K562 (cell line): Measurements from ENCODE around the gene KCNH2. TPM values are rescaled to one million over a fixed set of nuclear protein-coding genes. Genes with fewer than 3 reads are reported as not detected.
A peak's percentile ranks its signal among the peaks of the same experiment; 100 is the strongest.

Source experiments
- ASH1L ChIP-seq: fragments of 450-650 bp; IDR thresholded peaks from 2 replicates; pipeline ENCODE4 v1.6.1; 2018; ENCODE audit warnings: borderline replicate concordance, mild to moderate bottlenecking, low read depth; ENCODE audit not compliant: partially characterized antibody
- ELK3 ChIP-seq: fragments of 450-650 bp; formaldehyde crosslinking; IDR thresholded peaks from 2 replicates; pipeline ENCODE4 v1.4.0; 2020; ENCODE audit warnings: mild to moderate bottlenecking
- GMEB1 ChIP-seq: fragments of 250-450 bp; sonication (Bioruptor Pico); IDR thresholded peaks from 2 replicates; pipeline ENCODE4 v1.4.0; 2020; ENCODE audit warnings: mild to moderate bottlenecking
- GTF2E2 ChIP-seq: fragments of 200-800 bp; sonication (Bioruptor generic); IDR thresholded peaks from 2 replicates; pipeline ENCODE4 v1.6.1; 2016; ENCODE audit warnings: missing genetic modification characterization, missing compliant biosample characterization
- LCOR ChIP-seq: sonication (generic); formaldehyde crosslinking; IDR thresholded peaks from 2 replicates; pipeline ENCODE4 v1.8.0; 2022; ENCODE audit warnings: mild to moderate bottlenecking, missing genetic modification reagents
- MLLT1 ChIP-seq, 2 experiments: fragments of 450-650 bp; IDR thresholded peaks; 2 replicates each; pipeline ENCODE4 v1.6.1; 2016
- MNT ChIP-seq, 2 experiments: fragments of 450-650 bp; conservative IDR thresholded peaks; 2 replicates each; pipeline ENCODE4 v1.6.1; 2017; ENCODE audit warnings: mild to moderate bottlenecking in 2 of 2, moderate library complexity in 2 of 2
- MXI1 ChIP-seq: IDR thresholded peaks from 2 replicates; pipeline ENCODE4 v1.6.1; 2011; ENCODE audit warnings: low read depth, mild to moderate bottlenecking, improper control_type of control experiment, low read length
- NFIX ChIP-seq: fragments of 250-450 bp; sonication (Bioruptor Pico); IDR thresholded peaks from 2 replicates; pipeline ENCODE4 v1.4.0; 2020; ENCODE audit warnings: low read depth, mild to moderate bottlenecking, moderate library complexity
- NFRKB ChIP-seq: fragments of 450-650 bp; IDR thresholded peaks from 2 replicates; pipeline ENCODE4 v1.6.1; 2016; ENCODE audit warnings: low read depth
- SMAD4 ChIP-seq: fragments of 250-450 bp; sonication (Bioruptor Pico); conservative IDR thresholded peaks from 2 replicates; pipeline ENCODE4 v1.8.0; 2021; ENCODE audit warnings: inconsistent platforms, mild to moderate bottlenecking, moderate library complexity
- STAG1 ChIP-seq: sonication (generic); formaldehyde crosslinking; IDR thresholded peaks from 2 replicates; pipeline ENCODE4 v1.5.0; 2020; ENCODE audit warnings: missing genetic modification reagents, borderline replicate concordance
- TFE3 ChIP-seq: fragments of 450-650 bp; formaldehyde crosslinking; IDR thresholded peaks from 2 replicates; pipeline ENCODE4 v1.4.0; 2020; ENCODE audit warnings: mild to moderate bottlenecking, mixed read lengths
- ZHX1 ChIP-seq: fragments of 150-350 bp; conservative IDR thresholded peaks from 2 replicates; pipeline ENCODE4 v1.6.1; 2014; ENCODE audit warnings: low read length
- polyA plus RNA-seq, 8 experiments: library from polyadenylated mRNA; depleted of rRNA in 4 of 8; stranded (reverse) in 5 of 8; unstranded in 3 of 8; fragments of >200 nt; fragmentation: Nextera tagmentation in 2 of 8; fragmentation: Illumina TruSeq in 1 of 8; extraction: Ambion mirVana in 2 of 8; extraction: Trizol in 1 of 8; gene quantifications; 2 replicates each; pipeline versions ENCODE4 v1.2.1 to v1.2.3, GENCODE V29; 2011 to 2014; ENCODE audit warnings: inconsistent platforms in 1 of 8, missing spikeins in 1 of 8
- total RNA-seq, 7 experiments: library from RNA; depleted of rRNA in 6 of 7; stranded (reverse); fragments of >200 nt in 6 of 7; fragmentation: Illumina TruSeq in 2 of 7; extraction: Trizol in 2 of 7; gene quantifications; 2 replicates each; pipeline versions ENCODE4 v1.2.1 to v1.2.3, GENCODE V29; 2011 to 2021; ENCODE audit warnings: low replicate concordance in 1 of 7

The KCNH2 gene
- total and polyA plus RNA-seq, 9 of the 15 experiments (the other 6 are each of a cell fraction or from before 2014, with no cell fraction given) = 18.1 to 368 (median 218) TPM

- TF ChIP-seq MLLT1 (IDR thresholded peaks at IDR 0.05) (0 out of 4 replicates have a peak, but pooled peaks have one; percentile 10 to 30), MNT (conservative IDR thresholded peaks at IDR 0.05) (no peak), GTF2E2 (tag) (no peak), LCOR (CRISPR knock-in tag) (no peak), NFRKB (no peak), ASH1L (no peak), NFIX (no peak), MXI1 (no peak), ZHX1 (no peak), SMAD4 (CRISPR knock-in tag) (0 out of 2 replicates have a peak, but pooled peaks have one; percentile 13), TFE3 (CRISPR knock-in tag) (no peak), ELK3 (CRISPR knock-in tag) (no peak), GMEB1 (no peak), STAG1 (CRISPR knock-in tag) (peak; percentile 7; the same call in 1 of the 2 replicates)
These were observed 23.7 kb downstream of the KCNH2 start (continued) for GRCh38 chr7:150954201-150954985.
